GM19240 (cell line): ENCODE data around the gene FILIP1L.
A peak's percentile ranks its signal among the peaks of the same experiment; 100 is the strongest.

ENCODE experiments used
- DNase-seq: peaks from one replicate; pipeline ENCODE4 v3.0.0; 2011; ENCODE audit warnings: low spot score; ENCODE audit not compliant: insufficient read length

FILIP1L gene

DNA sequence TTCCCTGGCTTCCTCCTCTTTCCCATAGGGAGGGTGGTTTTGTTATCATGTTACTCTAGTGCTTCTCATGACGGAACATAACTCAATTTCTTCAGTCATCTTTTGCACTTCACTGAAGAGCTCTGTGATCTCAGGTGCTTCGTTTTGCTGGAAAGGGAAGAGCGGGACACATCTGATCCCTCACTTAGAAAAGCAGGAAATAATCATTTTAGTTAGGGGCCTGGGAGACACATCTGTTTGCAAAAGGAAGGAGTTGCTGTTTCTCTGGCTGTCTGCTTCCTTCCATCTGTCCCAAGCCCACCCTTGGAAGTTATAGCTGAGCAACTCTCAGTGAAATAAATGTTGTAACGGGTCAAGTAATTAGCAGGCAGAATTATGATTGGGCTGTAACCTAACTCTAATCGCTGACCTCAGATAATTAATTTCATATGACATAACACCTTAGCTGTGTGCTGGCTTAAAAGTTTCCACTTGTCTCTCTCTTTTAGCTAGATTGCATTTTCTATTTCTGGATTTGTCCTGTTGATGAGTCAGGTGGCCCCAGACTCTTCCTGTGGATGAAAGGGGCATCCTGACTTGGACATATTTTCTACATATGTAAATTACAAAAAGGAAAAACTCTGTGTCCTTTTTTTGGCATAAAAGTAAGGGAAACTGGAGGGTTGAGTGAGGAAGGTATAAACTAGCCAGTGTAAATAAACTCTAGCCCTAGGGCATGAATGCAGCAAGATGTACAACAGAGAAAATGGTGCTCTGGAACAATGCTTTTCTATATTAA, 11.0 kb upstream of the FILIP1L start:
- no peak for DNase-seq

DNA sequence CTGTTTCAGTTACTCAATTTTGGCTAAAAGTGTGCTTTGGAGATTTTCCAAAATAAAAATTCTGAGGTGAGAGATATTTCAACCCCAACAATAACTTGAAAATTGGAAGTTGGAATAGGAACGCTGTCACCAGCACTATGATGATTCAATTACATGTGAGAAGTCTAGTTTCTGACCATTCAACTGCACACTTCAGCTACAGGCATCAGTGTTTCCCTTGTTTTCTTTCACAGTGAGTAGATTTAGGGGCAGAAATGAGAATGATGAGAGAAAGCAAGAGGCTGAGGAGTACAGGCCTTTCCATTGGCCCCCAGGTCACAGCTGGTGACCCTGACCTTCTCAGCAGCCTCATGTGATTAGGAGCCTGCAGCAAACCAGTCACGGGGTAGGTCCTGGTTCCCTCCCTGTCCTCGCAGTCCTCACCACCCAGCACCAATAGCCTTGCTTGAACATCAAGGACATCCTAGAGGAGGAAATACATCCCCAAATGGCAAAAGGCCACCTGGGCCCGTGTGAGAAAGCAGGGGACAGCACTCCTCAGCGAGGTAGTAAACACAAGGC, 10.0 kb upstream of the FILIP1L start:
- no peak for DNase-seq

- no peak for DNase-seq
Measured at GRCh38 chr3:100123112-100123511, 8.8 kb upstream of the FILIP1L start.

- DNase-seq = no peak
Measured at GRCh38 chr3:100122321-100122720, 8.0 kb upstream of the FILIP1L start.

GRCh38 chr3:100120693-100121092, 6.4 kb upstream of the FILIP1L start:
- DNase-seq = no peak

- no peak for DNase-seq
Measured at GRCh38 chr3:100120012-100120411, 5.7 kb upstream of the FILIP1L start.

DNA sequence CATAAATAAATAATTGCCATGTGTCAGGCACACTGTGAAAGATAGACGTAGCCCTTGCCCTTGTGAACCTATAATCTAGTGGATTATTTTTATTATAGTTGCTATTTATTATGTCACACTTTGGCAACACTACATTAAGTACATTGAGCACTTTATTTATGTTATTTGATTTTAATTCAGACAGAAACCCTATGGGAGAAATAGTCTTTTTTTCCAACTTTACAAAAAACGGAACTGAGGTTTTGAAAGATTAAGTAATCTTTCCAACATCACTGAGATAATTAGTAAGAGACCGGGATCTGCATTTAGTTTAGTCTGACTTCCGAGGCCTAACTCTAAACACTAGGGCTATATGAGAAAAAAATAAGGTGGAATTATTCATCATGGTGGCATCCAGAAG, 2.8 kb upstream of the FILIP1L start:
- DNase-seq = no peak

DNA sequence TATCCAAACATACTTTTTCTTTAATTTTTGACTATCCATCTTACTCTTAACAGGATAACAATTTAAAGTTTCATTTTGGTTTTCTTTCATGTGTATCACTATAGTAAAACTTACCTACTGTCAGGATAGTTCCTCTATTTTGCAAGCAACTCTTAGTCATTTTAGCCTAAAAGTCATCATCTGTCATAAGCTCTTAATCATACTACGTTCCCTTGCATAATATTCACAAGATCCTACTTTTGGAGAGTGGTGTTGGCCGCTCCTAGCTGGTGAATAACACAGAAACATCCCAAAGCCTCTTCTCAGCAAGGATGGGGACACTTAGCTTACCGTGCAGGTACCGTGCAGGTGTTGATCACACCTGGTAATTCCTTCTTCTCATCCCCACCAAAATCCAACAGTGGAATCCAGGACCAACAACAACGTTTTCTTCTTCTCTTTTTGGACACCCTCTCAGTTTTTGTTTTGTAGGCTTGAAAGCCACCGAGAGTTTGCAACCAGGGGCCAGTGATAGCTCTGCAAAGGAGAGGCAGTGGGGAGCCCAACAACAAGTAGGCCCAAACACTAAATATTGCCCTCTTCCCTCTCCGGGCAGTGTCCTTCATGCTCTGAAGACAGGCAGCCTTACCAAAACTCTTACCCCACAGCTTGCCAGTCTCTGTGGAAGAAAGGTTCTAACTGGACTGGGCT, 433 bp downstream of the FILIP1L start:
- DNase-seq = no peak

DNA sequence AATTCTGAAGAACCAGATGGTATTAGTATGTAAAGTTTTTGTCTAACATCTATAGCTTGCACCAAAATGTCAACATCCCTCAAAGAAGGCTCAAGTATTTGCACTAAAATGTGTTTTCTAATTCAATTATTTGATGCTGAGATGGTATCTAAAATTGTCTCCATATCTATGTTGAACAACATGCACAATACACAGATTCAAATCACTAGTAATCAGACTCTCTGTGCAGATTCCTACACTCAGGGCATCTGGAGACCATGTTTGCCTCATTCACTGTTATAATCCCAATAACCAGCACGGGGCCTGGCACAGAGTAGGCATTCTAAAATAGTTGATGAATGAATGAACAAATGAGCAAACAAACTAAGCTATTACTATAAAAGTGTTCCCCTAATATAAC, 2.6 kb downstream of the FILIP1L start:
- no peak for DNase-seq

DNA sequence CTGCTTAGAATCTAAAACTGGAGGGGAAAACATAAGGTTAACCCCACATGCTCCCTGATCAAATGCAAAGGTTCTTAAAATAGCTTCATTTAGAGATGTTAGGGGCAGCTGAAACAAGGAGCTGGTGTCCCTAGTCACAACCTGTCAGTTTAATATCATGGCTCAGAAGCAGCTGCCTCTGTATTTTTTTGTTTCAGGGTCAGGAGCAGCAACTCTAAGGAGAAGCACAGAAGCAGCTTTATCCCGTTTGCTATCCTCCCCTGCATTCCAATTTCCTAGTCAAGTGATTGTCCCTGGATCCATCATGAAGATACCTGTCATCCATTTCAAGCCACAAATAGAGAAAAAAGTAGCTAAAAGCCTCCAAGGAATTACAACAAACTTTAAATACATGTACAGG, 4.1 kb downstream of the FILIP1L start:
- no peak for DNase-seq

DNA sequence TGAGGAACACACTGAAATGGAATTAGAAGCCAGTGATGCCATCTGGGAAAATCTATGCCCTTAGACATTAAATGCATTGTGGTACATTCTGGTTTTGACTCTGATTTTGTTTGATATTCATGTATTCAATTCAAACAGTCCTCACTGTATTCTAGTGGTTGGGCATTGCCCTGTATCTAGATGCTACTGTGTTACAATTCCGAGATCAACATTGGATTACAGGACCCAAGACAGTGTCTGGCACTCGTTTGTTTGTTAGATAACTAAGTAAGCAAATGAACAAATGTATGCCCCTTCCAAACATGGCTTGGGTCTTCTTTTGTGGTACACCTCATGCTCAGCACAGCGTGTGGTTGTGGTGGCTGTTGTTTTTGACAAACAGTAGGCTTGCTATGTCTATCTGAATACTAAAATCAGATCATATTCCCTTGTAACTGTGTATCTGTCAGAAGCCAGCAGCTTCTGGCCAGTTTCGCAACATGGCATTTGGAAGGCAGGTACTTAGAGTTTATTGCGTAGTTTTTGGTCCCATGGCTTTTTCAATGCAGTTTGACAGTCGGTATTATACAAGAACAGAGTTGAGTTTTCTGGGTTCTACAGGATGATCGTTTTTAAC, 5.7 kb downstream of the FILIP1L start:
- no peak for DNase-seq

DNA sequence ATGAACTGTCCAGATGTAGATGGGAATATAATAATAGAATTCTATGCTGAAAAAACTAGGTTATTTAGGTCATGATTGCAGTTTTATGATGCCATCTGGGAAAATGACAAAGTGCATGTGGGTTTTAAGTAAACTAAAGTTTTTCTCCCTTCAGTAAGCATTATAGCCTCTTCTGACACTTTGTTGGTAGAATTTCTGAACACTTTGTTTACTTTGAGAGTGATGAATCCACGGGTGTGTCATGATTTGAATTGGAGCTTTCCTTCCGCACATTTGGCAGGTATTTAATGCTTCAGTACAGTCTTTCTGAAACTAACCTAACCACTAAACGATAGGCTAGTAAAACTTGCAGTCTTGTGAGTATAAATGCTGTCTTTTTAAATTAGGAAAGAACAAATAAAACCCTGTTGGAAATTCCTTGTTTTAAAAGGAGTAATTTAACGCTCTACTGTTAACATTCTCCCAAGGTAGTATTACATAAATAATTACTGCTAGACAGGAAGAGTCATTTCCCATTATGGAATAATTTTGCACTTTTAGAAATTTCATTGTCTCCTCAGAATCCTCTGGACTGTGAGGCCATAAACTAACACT, 7.0 kb downstream of the FILIP1L start:
- no peak for DNase-seq

GRCh38 chr3:100106531-100107141, 7.7 kb downstream of the FILIP1L start:
- DNase-seq = no peak

- DNase-seq = no peak
Measured at GRCh38 chr3:100106094-100106493, 8.2 kb downstream of the FILIP1L start.

DNA sequence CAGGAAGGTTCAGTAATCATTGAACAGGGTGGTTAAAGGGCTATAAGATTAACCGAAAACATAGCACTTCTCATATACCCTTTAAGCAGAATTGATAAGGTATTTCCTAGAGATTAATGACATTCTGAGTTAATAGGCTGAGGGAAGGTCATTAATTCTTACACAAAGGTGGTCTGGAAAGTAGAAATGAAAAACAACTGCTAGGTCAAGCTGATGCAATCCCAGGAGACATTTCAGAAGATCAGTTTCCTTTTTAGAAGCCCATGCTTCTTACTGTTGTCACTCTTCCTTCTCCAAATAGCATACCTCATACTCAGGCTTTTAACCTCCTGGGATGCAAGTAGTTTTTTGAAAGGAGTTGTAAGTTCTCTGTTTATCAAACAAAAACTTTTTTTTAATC, 8.8 kb downstream of the FILIP1L start:
- no peak for DNase-seq

- no peak for DNase-seq
Measured at GRCh38 chr3:100104817-100105413, 9.4 kb downstream of the FILIP1L start.

- no peak for DNase-seq
Measured at GRCh38 chr3:100104442-100104798, 9.9 kb downstream of the FILIP1L start.

GRCh38 chr3:100103558-100104441, 10.5 kb downstream of the FILIP1L start:
- DNase-seq = peak; percentile 31

DNA sequence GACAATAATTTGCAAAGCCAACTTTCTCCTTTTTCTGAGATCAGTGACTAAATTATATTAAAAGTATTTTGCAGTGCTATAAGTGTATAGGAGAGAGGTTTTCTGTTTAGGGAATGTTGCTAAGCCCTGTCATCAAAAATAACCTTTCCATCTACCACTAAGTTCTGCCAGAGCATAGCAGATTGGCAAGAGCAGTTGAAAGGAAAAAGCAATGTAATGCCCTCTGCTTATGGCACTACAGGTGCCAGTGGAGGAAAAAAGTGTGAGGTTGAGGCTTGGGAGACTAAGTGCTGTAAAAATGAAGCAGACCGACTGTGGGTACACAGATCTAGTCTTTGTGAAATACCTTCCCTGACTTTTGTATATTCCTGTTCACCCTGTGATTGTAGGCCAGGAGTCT, 11.5 kb downstream of the FILIP1L start:
- no peak for DNase-seq

GRCh38 chr3:100100425-100100824, 13.9 kb downstream of the FILIP1L start:
- no peak for DNase-seq
